Measurements from ENCODE around the gene OR2G2.

Gene OR2G2, protein sequence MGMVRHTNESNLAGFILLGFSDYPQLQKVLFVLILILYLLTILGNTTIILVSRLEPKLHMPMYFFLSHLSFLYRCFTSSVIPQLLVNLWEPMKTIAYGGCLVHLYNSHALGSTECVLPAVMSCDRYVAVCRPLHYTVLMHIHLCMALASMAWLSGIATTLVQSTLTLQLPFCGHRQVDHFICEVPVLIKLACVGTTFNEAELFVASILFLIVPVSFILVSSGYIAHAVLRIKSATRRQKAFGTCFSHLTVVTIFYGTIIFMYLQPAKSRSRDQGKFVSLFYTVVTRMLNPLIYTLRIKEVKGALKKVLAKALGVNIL

GRCh38 chr1:247588060-247588459 lies at the start of gene OR2G2:
Gene OR2G2, plus strand, starts transcription at chr1:247588360. Its CDS starts 0 bp downstream, at chr1:247588360.
- Mint-ChIP-seq H3K4me3 (no peak within 1 kb of the TSS), H3K27me3 (peaks cover 3% of the 10 kb centered on the region), H3K36me3 (no peaks in the 10 kb centered on the region), H3K4me1 (ENCODE audit: low read depth) (no peaks in the 10 kb centered on the region), H3K27ac (no peak within 1 kb of the TSS), H3K9me3 (ENCODE audit: low read depth) (no peaks in the 10 kb centered on the region)

DNA sequence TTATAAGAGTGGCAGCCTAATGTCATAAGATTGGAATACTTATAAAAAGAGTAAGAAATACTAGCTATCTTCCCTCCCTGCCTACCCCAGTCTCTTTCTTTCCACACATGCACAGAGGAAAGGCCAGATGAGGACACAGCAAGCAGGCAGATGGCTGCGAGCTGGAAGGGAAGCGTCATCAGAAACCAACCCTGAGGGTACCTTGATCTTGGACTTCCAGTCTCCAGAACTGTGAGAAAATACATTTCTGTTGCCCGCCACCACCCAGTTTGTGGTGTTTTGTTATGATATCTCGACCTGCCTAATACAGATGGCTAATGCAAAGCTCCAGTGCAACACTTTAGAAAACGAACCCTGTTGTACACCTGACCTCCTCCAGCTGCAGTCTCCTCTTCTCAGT lies 49.6 kb upstream of the OR2G2 start:
- Mint-ChIP-seq H3K4me1 (ENCODE audit: low read depth) (no peaks in the 10 kb centered on the region), H3K36me3 (no peaks in the 10 kb centered on the region), H3K27me3 (peaks cover 3% of the 10 kb centered on the region), H3K4me3 (no peak overlapping the region), H3K27ac (no peak overlapping the region), H3K9me3 (ENCODE audit: low read depth) (no peaks in the 10 kb centered on the region)

- no peak overlapping the region for H3K27ac Mint-ChIP-seq
- H3K36me3 Mint-ChIP-seq, result no peaks in the 10 kb centered on the region
- peaks cover 3% of the 10 kb centered on the region for H3K27me3 Mint-ChIP-seq
- no peaks in the 10 kb centered on the region for H3K4me1 Mint-ChIP-seq (ENCODE audit: low read depth)
- H3K9me3 Mint-ChIP-seq (ENCODE audit: low read depth), result no peaks in the 10 kb centered on the region
- H3K4me3 Mint-ChIP-seq, result no peak overlapping the region
Observed at GRCh38 chr1:247539215-247539614, 48.9 kb upstream of the OR2G2 start.

- Mint-ChIP-seq H3K9me3 (ENCODE audit: low read depth) (no peaks in the 10 kb centered on the region), H3K4me1 (ENCODE audit: low read depth) (no peaks in the 10 kb centered on the region), H3K36me3 (no peaks in the 10 kb centered on the region), H3K4me3 (no peak overlapping the region), H3K27me3 (peaks cover 3% of the 10 kb centered on the region), H3K27ac (no peak overlapping the region)
Observed at GRCh38 chr1:247540581-247540980, 47.6 kb upstream of the OR2G2 start.

DNA sequence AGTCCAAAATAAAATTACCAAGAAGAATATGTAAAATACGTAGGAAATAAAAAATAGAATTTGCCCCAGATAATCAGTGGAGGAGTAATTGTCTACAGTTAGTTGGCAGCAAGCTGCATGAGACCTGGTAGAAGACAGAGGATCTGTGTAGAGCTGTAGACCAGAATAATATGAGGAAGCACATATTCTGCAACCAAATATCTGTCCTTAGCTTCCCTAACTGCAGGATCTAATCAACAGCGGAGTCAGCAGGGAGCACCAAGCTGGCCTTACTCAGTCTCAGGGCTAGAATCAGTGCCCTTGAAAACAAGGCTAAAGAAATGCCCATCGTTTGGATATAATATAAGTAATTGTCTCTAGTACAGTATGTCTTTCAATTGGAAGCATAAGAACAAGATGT lies 45.3 kb upstream of the OR2G2 start:
- H3K36me3 Mint-ChIP-seq, result no peaks in the 10 kb centered on the region
- no peaks in the 10 kb centered on the region for H3K9me3 Mint-ChIP-seq (ENCODE audit: low read depth)
- H3K4me1 Mint-ChIP-seq (ENCODE audit: low read depth), result no peaks in the 10 kb centered on the region
- H3K4me3 Mint-ChIP-seq, result no peak overlapping the region
- H3K27ac Mint-ChIP-seq, result no peak overlapping the region
- peaks cover 9% of the 10 kb centered on the region for H3K27me3 Mint-ChIP-seq

DNA sequence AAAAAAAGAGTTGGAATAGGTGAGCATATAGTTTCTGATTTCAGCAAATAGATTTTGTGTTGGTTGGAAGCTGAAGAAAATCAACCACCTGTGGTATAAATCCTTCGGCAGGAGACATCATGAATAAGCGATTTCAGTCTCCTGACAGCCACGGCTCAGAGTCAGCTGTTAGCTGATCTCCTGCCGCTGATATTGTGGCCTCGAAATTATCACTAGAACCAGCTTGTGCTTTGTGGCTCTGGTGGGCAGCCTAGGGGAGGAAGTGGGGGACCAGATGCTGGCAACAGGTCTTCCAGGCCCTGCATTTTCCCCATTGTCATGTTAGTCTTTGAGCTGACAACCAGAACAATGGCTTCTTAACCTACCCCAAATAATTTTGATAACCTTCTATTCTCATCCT lies 40.1 kb upstream of the OR2G2 start:
- no peak overlapping the region for H3K27ac Mint-ChIP-seq
- no peaks in the 10 kb centered on the region for H3K9me3 Mint-ChIP-seq (ENCODE audit: low read depth)
- no peak overlapping the region for H3K4me3 Mint-ChIP-seq
- no peaks in the 10 kb centered on the region for H3K36me3 Mint-ChIP-seq
- peaks cover 10% of the 10 kb centered on the region for H3K4me1 Mint-ChIP-seq (ENCODE audit: low read depth)
- H3K27me3 Mint-ChIP-seq, result peaks cover 10% of the 10 kb centered on the region

GRCh38 chr1:247548769-247549182 lies 39.4 kb upstream of the OR2G2 start, which contains the start of gene GCSAML:
Gene GCSAML, plus strand, starts transcription at chr1:247549134. Its CDS starts 58 bp downstream, at chr1:247549192.
- Mint-ChIP-seq H3K4me3 (peak within 1 kb of the TSS; percentile 9), H3K27ac (peak within 1 kb of the TSS; percentile 7), H3K4me1 (ENCODE audit: low read depth) (peaks cover 10% of the 10 kb centered on the region)

GRCh38 chr1:247551721-247552120 lies 36.4 kb upstream of the OR2G2 start:
- Mint-ChIP-seq H3K4me3 (no peak overlapping the region), H3K9me3 (ENCODE audit: low read depth) (no peaks in the 10 kb centered on the region), H3K27ac (peak overlapping the region; percentile 19), H3K27me3 (peaks cover 6% of the 10 kb centered on the region), H3K36me3 (no peaks in the 10 kb centered on the region), H3K4me1 (ENCODE audit: low read depth) (peaks cover 10% of the 10 kb centered on the region)

More at GRCh38 chr1:247548769-247549182, 39.4 kb upstream of the OR2G2 start, which contains the start of gene GCSAML:
- Mint-ChIP-seq H3K9me3 (ENCODE audit: low read depth) (no peaks in the 10 kb centered on the region), H3K27me3 (peaks cover 10% of the 10 kb centered on the region), H3K36me3 (no peaks in the 10 kb centered on the region)

DNA sequence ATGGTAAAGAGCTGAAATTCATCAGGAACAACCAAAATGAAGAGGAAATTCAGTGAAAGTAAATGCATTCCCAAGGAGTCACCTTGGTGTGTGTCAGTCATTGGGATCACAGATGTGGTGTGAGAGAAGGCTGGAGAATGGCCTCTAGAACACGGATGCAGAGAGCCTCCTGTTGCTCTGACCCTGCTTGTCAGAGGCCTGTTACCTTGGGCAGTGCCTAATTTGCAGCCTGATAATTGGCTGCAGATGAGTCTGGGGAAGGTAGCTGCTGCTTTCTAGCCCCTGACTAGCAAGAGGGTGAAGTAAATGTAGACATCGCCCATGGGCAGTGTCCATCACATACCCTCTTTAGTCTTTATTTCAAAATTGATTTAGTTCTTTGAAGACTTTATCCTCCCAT lies 35.9 kb upstream of the OR2G2 start:
- H3K27me3 Mint-ChIP-seq, result peaks cover 4% of the 10 kb centered on the region

DNA sequence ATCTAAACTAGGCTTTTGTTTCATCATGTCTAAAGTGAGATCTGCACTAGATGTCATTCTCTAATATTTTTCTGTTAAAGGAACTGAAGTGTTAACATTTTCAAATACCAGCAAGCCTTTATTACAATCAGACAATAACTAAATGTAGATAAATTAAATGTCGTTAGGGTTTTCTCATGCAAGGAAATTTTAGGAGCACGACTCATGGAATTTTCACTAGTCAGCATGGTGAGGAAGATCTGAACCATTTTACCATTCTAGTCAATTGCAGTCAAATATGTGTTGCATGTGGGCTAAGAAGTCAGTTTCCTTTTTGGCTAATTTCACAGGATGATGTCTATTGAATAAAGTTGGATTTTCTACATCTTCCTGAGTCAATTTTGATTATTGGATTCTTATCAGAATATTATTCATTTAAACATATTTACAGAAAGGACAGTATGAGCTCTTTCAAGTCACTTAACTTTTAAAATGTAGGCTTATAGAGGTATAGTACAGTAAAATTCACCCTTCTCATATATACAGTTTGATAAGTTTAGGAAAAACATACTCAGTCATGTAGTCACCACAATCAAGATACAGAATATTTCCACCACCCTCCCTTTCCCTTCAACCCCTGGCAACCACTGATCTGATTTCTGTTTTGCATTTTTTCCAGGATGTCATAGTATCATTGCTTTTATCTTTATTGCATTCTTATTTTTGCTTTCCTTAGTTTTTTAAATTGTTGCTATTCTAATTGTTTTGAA lies 30.1 kb upstream of the OR2G2 start:
- Mint-ChIP-seq H3K27me3 (peaks cover 3% of the 10 kb centered on the region), H3K4me3 (no peak overlapping the region), H3K27ac (peak overlapping the region; percentile 42), H3K36me3 (no peaks in the 10 kb centered on the region), H3K4me1 (ENCODE audit: low read depth) (peaks cover 13% of the 10 kb centered on the region), H3K9me3 (ENCODE audit: low read depth) (no peaks in the 10 kb centered on the region)

More for the DNA sequence above, 35.9 kb upstream of the OR2G2 start:
- peaks cover 10% of the 10 kb centered on the region for H3K4me1 Mint-ChIP-seq (ENCODE audit: low read depth)
- no peak overlapping the region for H3K27ac Mint-ChIP-seq
- H3K9me3 Mint-ChIP-seq (ENCODE audit: low read depth), result no peaks in the 10 kb centered on the region
- no peaks in the 10 kb centered on the region for H3K36me3 Mint-ChIP-seq
- H3K4me3 Mint-ChIP-seq, result no peak overlapping the region

GRCh38 chr1:247561711-247562110 lies 26.4 kb upstream of the OR2G2 start:
- Mint-ChIP-seq H3K9me3 (ENCODE audit: low read depth) (no peaks in the 10 kb centered on the region), H3K4me3 (no peak overlapping the region), H3K4me1 (ENCODE audit: low read depth) (peaks cover 13% of the 10 kb centered on the region), H3K36me3 (no peaks in the 10 kb centered on the region), H3K27me3 (peaks cover 3% of the 10 kb centered on the region), H3K27ac (no peak overlapping the region)

- no peaks in the 10 kb centered on the region for H3K9me3 Mint-ChIP-seq (ENCODE audit: low read depth)
- no peaks in the 10 kb centered on the region for H3K36me3 Mint-ChIP-seq
- H3K4me1 Mint-ChIP-seq (ENCODE audit: low read depth), result peaks cover 13% of the 10 kb centered on the region
- no peak overlapping the region for H3K27ac Mint-ChIP-seq
- H3K4me3 Mint-ChIP-seq, result no peak overlapping the region
- peaks cover 3% of the 10 kb centered on the region for H3K27me3 Mint-ChIP-seq
Observed at GRCh38 chr1:247562198-247562597, 26.0 kb upstream of the OR2G2 start.

GRCh38 chr1:247574236-247574635 lies 13.9 kb upstream of the OR2G2 start:
- Mint-ChIP-seq H3K27me3 (peaks cover 4% of the 10 kb centered on the region), H3K36me3 (peaks cover 4% of the 10 kb centered on the region), H3K27ac (no peak overlapping the region)

DNA sequence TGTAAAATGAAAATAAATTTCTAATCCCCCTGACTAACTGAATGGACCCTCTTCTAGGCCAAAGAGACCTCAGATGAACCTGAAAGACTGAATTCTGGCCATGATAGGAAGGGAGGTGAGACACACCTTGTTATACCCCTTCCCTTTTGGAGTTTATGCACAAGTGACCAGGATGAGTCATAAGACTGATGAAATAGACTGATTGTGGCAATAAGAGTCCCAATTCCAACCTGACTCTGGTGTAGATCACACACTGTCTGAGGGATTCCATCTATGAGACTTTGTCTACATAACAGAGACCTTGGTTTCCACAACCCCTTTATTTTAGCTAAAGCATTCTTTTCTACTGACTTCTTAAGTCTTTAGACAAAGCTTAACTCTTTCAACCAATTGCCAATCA lies 13.5 kb upstream of the OR2G2 start:
- no peak overlapping the region for H3K4me3 Mint-ChIP-seq
- H3K4me1 Mint-ChIP-seq (ENCODE audit: low read depth), result no peaks in the 10 kb centered on the region
- H3K9me3 Mint-ChIP-seq (ENCODE audit: low read depth), result peaks cover 12% of the 10 kb centered on the region
- H3K36me3 Mint-ChIP-seq, result peaks cover 4% of the 10 kb centered on the region
- no peak overlapping the region for H3K27ac Mint-ChIP-seq
- H3K27me3 Mint-ChIP-seq, result peaks cover 4% of the 10 kb centered on the region

More at GRCh38 chr1:247574236-247574635, 13.9 kb upstream of the OR2G2 start:
- Mint-ChIP-seq H3K9me3 (ENCODE audit: low read depth) (peaks cover 12% of the 10 kb centered on the region), H3K4me1 (ENCODE audit: low read depth) (no peaks in the 10 kb centered on the region), H3K4me3 (no peak overlapping the region)

DNA sequence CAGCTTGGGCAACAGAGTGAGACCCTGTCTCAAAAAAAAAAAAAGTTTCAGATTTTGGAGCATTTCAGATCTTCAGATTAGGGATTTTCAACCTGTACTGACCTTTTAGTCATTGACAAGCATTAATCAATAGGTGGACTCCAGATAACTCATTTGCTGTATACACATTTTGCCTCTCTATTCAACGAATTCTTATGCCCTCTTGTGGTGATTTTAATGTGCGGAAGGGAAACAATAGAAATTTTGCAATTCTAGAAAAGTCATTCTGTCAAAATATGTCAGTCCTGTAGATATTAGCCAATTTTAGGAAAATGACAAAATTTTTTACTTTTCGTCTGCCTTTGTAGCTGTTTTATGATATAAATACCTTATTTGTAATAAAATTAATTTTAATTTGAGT lies 11.6 kb upstream of the OR2G2 start:
- Mint-ChIP-seq H3K9me3 (ENCODE audit: low read depth) (peaks cover 4% of the 10 kb centered on the region), H3K27me3 (peaks cover 2% of the 10 kb centered on the region), H3K4me1 (ENCODE audit: low read depth) (no peaks in the 10 kb centered on the region), H3K4me3 (no peak overlapping the region), H3K36me3 (no peaks in the 10 kb centered on the region), H3K27ac (no peak overlapping the region)

All from activated naive CD8-positive, alpha-beta T cell (primary cell).